HUES6 (cell line): ENCODE measurements around the gene TMPRSS9.

ENCODE experiments used
- H3K27ac ChIP-seq: 2 replicates; pipeline ENCODE4 v1.7.0; 2013; ENCODE audit warnings: low read depth, mild to moderate bottlenecking, low read length, inconsistent platforms
- H3K27me3 ChIP-seq: 2 replicates; pipeline ENCODE4 v1.6.1; 2013; ENCODE audit warnings: low read length; ENCODE audit not compliant: control insufficient read depth, insufficient read depth
- H3K36me3 ChIP-seq: 2 replicates; pipeline ENCODE4 v1.6.1; 2013; ENCODE audit warnings: low read length; ENCODE audit not compliant: control insufficient read depth, insufficient read depth
- H3K4me1 ChIP-seq: 2 replicates; pipeline ENCODE4 v1.6.1; 2013; ENCODE audit warnings: low read length; ENCODE audit not compliant: control insufficient read depth, insufficient read depth
- H3K4me3 ChIP-seq: 2 replicates; pipeline ENCODE4 v1.5.1; 2013; ENCODE audit warnings: low read depth, low read length
- H3K9ac ChIP-seq: one replicate; pipeline ENCODE4 v1.6.1; 2013; ENCODE audit warnings: mild to moderate bottlenecking, low read length
- H3K9me3 ChIP-seq: 2 replicates; pipeline ENCODE4 v1.6.1; 2013; ENCODE audit warnings: low read depth, low read length; ENCODE audit not compliant: control insufficient read depth, insufficient read depth

Gene TMPRSS9

DNA sequence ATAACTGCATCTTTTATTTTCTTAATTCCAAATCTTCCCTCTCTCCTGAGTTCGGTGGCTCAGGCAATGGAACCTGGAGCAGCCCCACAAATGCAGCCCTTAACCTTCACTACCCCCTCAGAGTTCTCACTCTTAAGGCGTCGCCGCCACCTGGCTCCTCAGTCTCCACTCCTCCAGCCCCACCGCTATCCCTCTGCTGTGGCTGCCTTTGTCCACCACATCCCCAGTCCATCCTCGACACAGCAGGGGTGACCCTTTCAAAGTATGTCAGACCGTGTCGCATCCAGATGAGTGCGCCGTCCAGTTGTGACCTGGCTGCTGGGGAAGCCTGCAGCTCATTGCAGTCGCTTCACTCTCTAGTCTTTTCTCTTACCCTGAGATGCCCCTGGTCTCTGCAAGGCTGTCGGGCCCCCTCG, 30.6 kb upstream of the TMPRSS9 start:
- Histone ChIP-seq H3K4me3 (peak overlapping the region; percentile 87), H3K4me1 (peaks cover 25% of the 10 kb centered on the region), H3K9me3 (no peaks in the 10 kb centered on the region), H3K9ac (peak overlapping the region; percentile 84), H3K36me3 (peaks cover 22% of the 10 kb centered on the region), H3K27ac (no peak overlapping the region), H3K27me3 (no peaks in the 10 kb centered on the region)

GRCh38 chr19:2330255-2330631, 29.8 kb upstream of the TMPRSS9 start:
- Histone ChIP-seq H3K9ac (no peak overlapping the region), H3K4me3 (no peak overlapping the region), H3K27me3 (no peaks in the 10 kb centered on the region), H3K36me3 (peaks cover 15% of the 10 kb centered on the region), H3K4me1 (peaks cover 25% of the 10 kb centered on the region), H3K9me3 (no peaks in the 10 kb centered on the region), H3K27ac (no peak overlapping the region)

- no peak overlapping the region for H3K9ac ChIP-seq
- peaks cover 10% of the 10 kb centered on the region for H3K36me3 ChIP-seq
These were observed 29.3 kb upstream of the TMPRSS9 start for GRCh38 chr19:2330632-2331284.

GRCh38 chr19:2331601-2332246, 28.3 kb upstream of the TMPRSS9 start:
- H3K4me1 ChIP-seq: peaks cover 25% of the 10 kb centered on the region
- H3K4me3 ChIP-seq: no peak overlapping the region
- no peaks in the 10 kb centered on the region for H3K27me3 ChIP-seq
- peaks cover 4% of the 10 kb centered on the region for H3K36me3 ChIP-seq
- no peaks in the 10 kb centered on the region for H3K9me3 ChIP-seq
- H3K9ac ChIP-seq: no peak overlapping the region
- peak overlapping the region; percentile 10; the same call in 1 of the 2 replicates for H3K27ac ChIP-seq

More at GRCh38 chr19:2330632-2331284, 29.3 kb upstream of the TMPRSS9 start:
- H3K4me1 ChIP-seq: peaks cover 25% of the 10 kb centered on the region
- H3K4me3 ChIP-seq: no peak overlapping the region
- H3K27me3 ChIP-seq: no peaks in the 10 kb centered on the region
- no peaks in the 10 kb centered on the region for H3K9me3 ChIP-seq
- no peak overlapping the region; the same call in 1 of the 2 replicates for H3K27ac ChIP-seq

DNA sequence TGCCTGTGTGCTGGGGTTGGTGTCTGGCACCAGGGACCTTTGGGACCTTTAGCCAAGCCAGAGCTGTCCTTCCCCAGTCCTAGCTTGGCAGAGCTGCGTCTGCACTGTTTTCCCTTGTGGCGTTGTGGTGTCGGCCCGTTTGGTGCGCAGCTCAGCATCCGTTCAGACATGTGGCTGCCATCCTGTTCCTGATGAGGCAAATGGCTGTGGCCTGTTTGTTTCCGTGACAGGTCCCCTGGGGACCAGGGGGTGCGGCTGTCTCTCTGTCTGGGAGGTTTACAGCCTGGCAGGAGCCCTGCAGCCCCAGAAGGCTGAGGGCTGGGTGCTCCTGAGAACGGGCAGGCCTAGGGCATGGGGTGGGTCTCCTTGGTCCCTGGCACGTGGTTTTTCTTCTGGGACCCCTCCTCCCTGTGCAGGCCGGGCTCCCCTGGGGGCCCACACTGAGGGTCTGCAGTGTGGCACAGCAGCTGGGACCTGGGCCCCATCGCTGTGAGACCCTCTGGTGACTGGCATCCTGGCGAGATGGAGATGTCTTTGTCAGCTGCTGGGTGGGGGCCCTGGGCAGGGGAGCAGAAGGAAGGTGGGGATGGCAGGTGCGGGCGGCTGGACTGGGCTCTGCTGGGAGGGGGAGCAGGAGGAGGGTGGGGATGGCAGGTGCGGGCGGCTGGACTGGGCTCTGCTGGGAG, 27.6 kb upstream of the TMPRSS9 start:
- H3K27me3 ChIP-seq: no peaks in the 10 kb centered on the region
- H3K36me3 ChIP-seq: no peaks in the 10 kb centered on the region; the same call in 1 of the 2 replicates
- H3K4me1 ChIP-seq: peaks cover 22% of the 10 kb centered on the region
- H3K9me3 ChIP-seq: no peaks in the 10 kb centered on the region
- H3K4me3 ChIP-seq: no peak overlapping the region
- H3K27ac ChIP-seq: no peak overlapping the region
- no peak overlapping the region for H3K9ac ChIP-seq

- Histone ChIP-seq H3K9ac (no peak overlapping the region), H3K4me3 (no peak overlapping the region)
These were observed 26.8 kb upstream of the TMPRSS9 start for GRCh38 chr19:2333027-2333806.

GRCh38 chr19:2333807-2334211, 26.3 kb upstream of the TMPRSS9 start:
- Histone ChIP-seq H3K27ac (no peak overlapping the region), H3K4me1 (peaks cover 21% of the 10 kb centered on the region; the same call in 1 of the 2 replicates), H3K9me3 (no peaks in the 10 kb centered on the region)

More at GRCh38 chr19:2333027-2333806, 26.8 kb upstream of the TMPRSS9 start:
- no peaks in the 10 kb centered on the region for H3K9me3 ChIP-seq
- H3K36me3 ChIP-seq: no peaks in the 10 kb centered on the region; the same call in 1 of the 2 replicates
- H3K27me3 ChIP-seq: no peaks in the 10 kb centered on the region
- peaks cover 21% of the 10 kb centered on the region; the same call in 1 of the 2 replicates for H3K4me1 ChIP-seq
- H3K27ac ChIP-seq: no peak overlapping the region

GRCh38 chr19:2334426-2334825, 25.6 kb upstream of the TMPRSS9 start:
- no peak overlapping the region for H3K4me3 ChIP-seq
- H3K9ac ChIP-seq: no peak overlapping the region
- H3K4me1 ChIP-seq: peaks cover 18% of the 10 kb centered on the region; the same call in 1 of the 2 replicates
- no peaks in the 10 kb centered on the region; the same call in 1 of the 2 replicates for H3K36me3 ChIP-seq
- H3K9me3 ChIP-seq: no peaks in the 10 kb centered on the region
- H3K27me3 ChIP-seq: no peaks in the 10 kb centered on the region
- no peak overlapping the region for H3K27ac ChIP-seq

More at GRCh38 chr19:2333807-2334211, 26.3 kb upstream of the TMPRSS9 start:
- H3K4me3 ChIP-seq: no peak overlapping the region
- no peaks in the 10 kb centered on the region for H3K27me3 ChIP-seq
- H3K36me3 ChIP-seq: no peaks in the 10 kb centered on the region; the same call in 1 of the 2 replicates
- no peak overlapping the region for H3K9ac ChIP-seq

- no peak overlapping the region for H3K27ac ChIP-seq
- H3K9ac ChIP-seq: no peak overlapping the region
- H3K27me3 ChIP-seq: no peaks in the 10 kb centered on the region
- no peaks in the 10 kb centered on the region for H3K9me3 ChIP-seq
- no peak overlapping the region for H3K4me3 ChIP-seq
- peaks cover 6% of the 10 kb centered on the region for H3K36me3 ChIP-seq
- peaks cover 14% of the 10 kb centered on the region; the same call in 1 of the 2 replicates for H3K4me1 ChIP-seq
These were observed 24.8 kb upstream of the TMPRSS9 start for GRCh38 chr19:2334986-2335846.

GRCh38 chr19:2335848-2336247, 24.2 kb upstream of the TMPRSS9 start:
- Histone ChIP-seq H3K9ac (no peak overlapping the region), H3K9me3 (no peaks in the 10 kb centered on the region), H3K27ac (no peak overlapping the region), H3K4me3 (no peak overlapping the region), H3K27me3 (no peaks in the 10 kb centered on the region), H3K36me3 (peaks cover 6% of the 10 kb centered on the region), H3K4me1 (peaks cover 7% of the 10 kb centered on the region; the same call in 1 of the 2 replicates)
